Small intestine (tissue), 7 donors: Measurements from ENCODE around the gene RASA2. TPM values are rescaled to one million over a fixed set of nuclear protein-coding genes. Genes with fewer than 3 reads are reported as not detected.

Experiments used
- DNase-seq, 2 donors: peaks; one replicate each; pipeline versions ENCODE4 v3.0.0 to v3.0.0-alpha.2; 2013
- FAIRE-seq: peaks from 2 replicates; lab custom pipeline; 2012; peaks lifted over from hg19 to GRCh38; lab: Jason Lieb, UNC
- H3K27ac ChIP-seq, 3 donors: one replicate each; pipeline ENCODE4 v1.5.1; 2013; ENCODE audit warnings: low read length in 2 of 3, mild to moderate bottlenecking in 2 of 3, control low read depth in 1 of 3, inconsistent platforms in 1 of 3, low read depth in 1 of 3, moderate library complexity in 1 of 3
- H3K27me3 ChIP-seq, 3 donors: one replicate each; pipeline ENCODE4 v1.6.1; 2013; ENCODE audit warnings: low read length in 3 of 3, inconsistent platforms in 1 of 3; ENCODE audit not compliant: control insufficient read depth in 3 of 3, insufficient read depth in 3 of 3
- H3K36me3 ChIP-seq, 3 donors: one replicate each; pipeline ENCODE4 v1.6.1; 2013; ENCODE audit warnings: low read length in 3 of 3, inconsistent platforms in 1 of 3, low read depth in 1 of 3, mild to moderate bottlenecking in 1 of 3, moderate library complexity in 1 of 3; ENCODE audit not compliant: control insufficient read depth in 3 of 3, insufficient read depth in 2 of 3
- H3K4me1 ChIP-seq, 3 donors: one replicate each; pipeline ENCODE4 v1.6.1; 2013; ENCODE audit warnings: low read length in 2 of 3, inconsistent platforms in 1 of 3, low read depth in 1 of 3, mild to moderate bottlenecking in 1 of 3, moderate library complexity in 1 of 3; ENCODE audit not compliant: control insufficient read depth in 3 of 3, insufficient read depth in 2 of 3
- H3K4me3 ChIP-seq, 3 donors: one replicate each; pipeline ENCODE4 v1.5.1; 2013; ENCODE audit warnings: low read length in 3 of 3, control low read depth in 1 of 3, inconsistent platforms in 1 of 3, low read depth in 1 of 3, mild to moderate bottlenecking in 1 of 3, moderate library complexity in 1 of 3
- H3K9me3 ChIP-seq, 2 donors: one replicate each; pipeline ENCODE4 v1.6.1; 2013; ENCODE audit warnings: low read depth in 1 of 2, low read length in 1 of 2; ENCODE audit not compliant: control insufficient read depth in 2 of 2, insufficient read depth in 1 of 2
- WGBS, 3 donors: extraction: QIAGEN DNeasy Blood & Tissue Kit; methylation state at CpG; one replicate each; pipeline ENCODE4 v1.1.7; 2013; 5-methylcytosine and 5-hydroxymethylcytosine counted together
- polyA plus RNA-seq, 4 donors: library from polyadenylated mRNA; stranded (reverse) in 3 of 4; unstranded in 1 of 4; fragments of 200-250 nt in 3 of 4; fragments of 120-200 nt in 1 of 4; gene quantifications; one replicate each; pipeline versions ENCODE4 v1.2.1 to v1.2.3, GENCODE V29; 2013
- donor health status: healthy with polysubstance abuse.
- donor health status: control.
- donor health status: control.
- donor health status: Bipolar disorder and iron deficiency.
- donor health status: healthy.

The RASA2 gene
- polyA plus RNA-seq, 4 donors: 3.8 to 17.1 (median 4.4) TPM

DNA sequence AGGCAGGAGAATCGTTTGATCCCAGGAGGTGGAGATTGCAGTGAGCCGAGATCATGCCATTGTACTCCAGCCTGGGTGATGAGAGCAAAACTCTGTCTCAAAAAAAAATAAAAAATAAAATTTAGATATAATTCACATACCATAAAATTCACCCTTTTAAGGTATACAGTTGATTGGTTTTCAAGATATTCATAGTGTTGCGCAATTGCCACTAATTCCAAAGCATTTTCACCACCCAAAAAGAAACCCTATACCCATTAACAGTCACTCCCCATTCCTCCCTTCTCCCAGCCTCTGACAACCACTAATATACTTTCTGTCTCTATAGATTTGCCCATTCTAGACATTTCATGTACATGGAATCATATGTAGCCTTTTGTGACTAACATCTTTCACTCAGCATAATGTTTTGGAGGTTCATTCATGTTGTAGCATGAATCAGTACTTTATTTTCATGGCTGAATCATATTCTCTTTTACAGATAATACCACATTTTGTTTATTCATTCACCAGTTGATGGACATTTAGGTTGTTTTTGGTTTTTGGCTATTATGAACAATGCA, 116.7 kb downstream of the RASA2 start:
- Histone ChIP-seq H3K4me1 (no peaks in the 10 kb centered on the region), H3K27me3 (no peaks in the 10 kb centered on the region), H3K36me3 (peaks cover 0 to 13% (median 0%) of the 10 kb centered on the region in 3 donors), H3K9me3 (peaks cover 0 to 19% of the 10 kb centered on the region in 2 donors), H3K27ac (no peak overlapping the region), H3K4me3 (no peak overlapping the region)
- no peak for DNase-seq
- no peak for FAIRE-seq
- WGBS, 3 donors: 96 to 100% (median 97%) methylated on average over 3 of the region's 3 CpGs

DNA sequence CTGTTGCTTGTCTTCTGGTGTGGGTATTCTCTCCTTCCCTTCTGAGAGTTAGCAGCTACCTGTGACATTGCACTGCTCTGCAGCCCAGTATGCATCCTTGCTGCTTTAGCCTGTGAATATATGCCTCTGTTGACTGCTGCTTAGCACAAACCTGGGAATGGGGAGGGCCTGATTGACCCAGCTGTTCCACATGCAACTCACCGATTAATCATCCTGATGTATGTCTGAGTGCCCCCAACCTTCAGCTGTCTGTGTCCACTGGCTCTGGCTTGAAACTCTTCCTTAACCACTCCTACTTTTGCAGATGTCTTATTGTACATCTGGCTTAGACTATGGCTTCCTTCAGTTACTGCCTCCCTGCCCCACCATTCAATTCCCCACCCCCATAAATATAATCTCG, 119.1 kb downstream of the RASA2 start:
- Histone ChIP-seq H3K9me3 (peaks cover 0 to 13% of the 10 kb centered on the region in 2 donors), H3K4me3 (no peak overlapping the region), H3K4me1 (no peaks in the 10 kb centered on the region), H3K27ac (no peak overlapping the region), H3K27me3 (no peaks in the 10 kb centered on the region), H3K36me3 (peaks cover 2 to 14% (median 3%) of the 10 kb centered on the region in 3 donors)
- FAIRE-seq (no peak), DNase-seq (no peak)
- 57 to 78% (median 67%) methylated on average over 2 of the region's 2 CpGs for WGBS, 3 donors

- no peak overlapping the region for H3K4me3 ChIP-seq
- no peaks in the 10 kb centered on the region for H3K9me3 ChIP-seq
- H3K4me1 ChIP-seq: no peaks in the 10 kb centered on the region
- no peak for FAIRE-seq
- DNase-seq: no peak
- no peak overlapping the region for H3K27ac ChIP-seq
- 82 to 89% (median 88%) methylated on average over 6 of the region's 6 CpGs for WGBS, 3 donors
- H3K36me3 ChIP-seq: peaks cover 4 to 14% (median 5%) of the 10 kb centered on the region in 3 donors
- H3K27me3 ChIP-seq: no peaks in the 10 kb centered on the region
Observed at GRCh38 chr3:141608438-141608837, 121.6 kb downstream of the RASA2 start.

- H3K4me3 ChIP-seq: no peak overlapping the region
- H3K27ac ChIP-seq: no peak overlapping the region
- 97 to 100% (median 97%) methylated on average over 1 of the region's 1 CpG for WGBS, 3 donors
- H3K36me3 ChIP-seq: peaks cover 4 to 14% (median 5%) of the 10 kb centered on the region in 3 donors
- H3K9me3 ChIP-seq: no peaks in the 10 kb centered on the region
- H3K27me3 ChIP-seq: no peaks in the 10 kb centered on the region
- DNase-seq: no peak
- no peaks in the 10 kb centered on the region for H3K4me1 ChIP-seq
- no peak for FAIRE-seq
Observed at GRCh38 chr3:141610939-141611338, 124.1 kb downstream of the RASA2 start.

- WGBS, 3 donors: 52 to 74% (median 66%) methylated on average over 6 of the region's 6 CpGs
- H3K36me3 ChIP-seq: peaks cover 0 to 10% (median 0%) of the 10 kb centered on the region in 3 donors
- no peak for FAIRE-seq
- DNase-seq: peak; percentile 74 to 81
- peaks cover 0 to 28% (median 3%) of the 10 kb centered on the region in 3 donors for H3K4me1 ChIP-seq
- no peak overlapping the region for H3K4me3 ChIP-seq
- peaks cover 0 to 24% of the 10 kb centered on the region in 2 donors for H3K9me3 ChIP-seq
- no peaks in the 10 kb centered on the region for H3K27me3 ChIP-seq
- H3K27ac ChIP-seq: peak overlapping the region in 1 of 3 donors; percentile 73
Observed at GRCh38 chr3:141618103-141618910, 131.5 kb downstream of the RASA2 start.

DNA sequence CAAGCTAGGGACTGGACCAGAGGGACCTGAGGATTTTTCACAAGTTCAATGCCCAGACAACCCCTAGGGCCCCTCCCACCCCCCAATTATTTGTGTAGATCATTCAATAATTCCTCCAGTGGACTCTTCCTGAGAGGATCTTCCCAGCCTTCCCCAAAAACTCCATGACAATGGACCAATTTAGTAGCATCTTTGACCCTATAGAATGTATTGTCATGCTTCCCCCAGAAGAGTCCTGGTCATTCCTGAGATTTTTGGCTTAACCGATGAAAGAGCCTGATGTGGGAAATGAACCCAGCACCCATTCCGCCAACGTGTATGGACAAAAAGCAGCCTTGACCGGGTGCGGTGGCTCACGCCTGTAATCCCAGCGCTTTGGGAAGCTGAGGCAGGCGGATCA, 132.1 kb downstream of the RASA2 start:
- Histone ChIP-seq H3K27me3 (no peaks in the 10 kb centered on the region), H3K4me3 (no peak overlapping the region), H3K4me1 (peaks cover 0 to 30% (median 3%) of the 10 kb centered on the region in 3 donors), H3K36me3 (peaks cover 0 to 10% (median 0%) of the 10 kb centered on the region in 3 donors), H3K27ac (peak overlapping the region in 1 of 3 donors; percentile 73), H3K9me3 (peaks cover 0 to 29% of the 10 kb centered on the region in 2 donors)
- FAIRE-seq (no peak), DNase-seq (no peak)
- WGBS, 3 donors: 94 to 97% (median 96%) methylated on average over 8 of the region's 8 CpGs

DNA sequence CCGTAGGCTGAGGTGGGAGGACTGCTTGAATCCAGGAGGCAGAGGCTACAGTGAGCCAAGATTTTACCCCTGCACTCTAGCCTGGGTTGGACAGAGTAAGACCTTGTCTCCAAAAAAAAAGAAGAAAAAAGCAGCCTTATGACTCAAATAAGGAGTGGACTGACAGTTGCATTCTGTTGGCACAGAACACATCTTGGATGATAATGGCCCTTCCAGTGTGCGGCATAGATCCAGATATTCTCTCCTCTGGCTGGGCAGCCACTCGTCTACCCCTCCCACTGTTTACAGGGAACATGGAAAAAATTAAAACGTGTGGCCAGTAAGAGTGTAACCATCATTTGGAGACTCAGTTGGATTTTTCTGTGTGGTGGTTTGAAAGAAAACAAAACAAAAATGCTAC, 132.6 kb downstream of the RASA2 start:
- Histone ChIP-seq H3K4me1 (peaks cover 0 to 32% (median 3%) of the 10 kb centered on the region in 3 donors), H3K36me3 (peaks cover 0 to 10% (median 0%) of the 10 kb centered on the region in 3 donors), H3K4me3 (no peak overlapping the region), H3K27me3 (no peaks in the 10 kb centered on the region), H3K27ac (no peak overlapping the region), H3K9me3 (peaks cover 0 to 29% of the 10 kb centered on the region in 2 donors)
- DNase-seq: no peak
- FAIRE-seq: no peak
- 62 to 85% (median 80%) methylated on average over 4 of the region's 4 CpGs for WGBS, 3 donors

DNA sequence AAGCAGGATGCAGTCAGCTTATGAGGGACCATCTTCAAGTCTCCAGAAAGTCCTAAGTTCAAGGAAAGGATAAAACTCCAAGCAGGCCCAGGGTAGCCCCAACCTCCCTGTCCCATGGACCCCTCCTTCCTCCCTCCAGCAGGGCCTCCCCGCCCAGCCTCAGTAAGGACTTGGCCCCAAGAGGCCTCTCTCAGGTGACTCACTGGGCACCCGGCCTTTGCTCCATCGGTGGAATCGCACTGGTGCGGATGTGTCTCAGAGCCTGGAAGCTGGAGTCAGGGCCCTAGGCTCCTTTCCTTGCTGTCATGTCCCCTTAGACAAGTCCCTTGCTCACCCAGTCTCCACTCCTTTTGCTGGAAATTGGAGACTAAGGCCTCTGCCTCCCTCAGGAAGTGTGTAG, 136.9 kb downstream of the RASA2 start:
- Histone ChIP-seq H3K4me1 (peaks cover 0 to 24% (median 2%) of the 10 kb centered on the region in 3 donors), H3K9me3 (peaks cover 0 to 46% of the 10 kb centered on the region in 2 donors), H3K4me3 (no peak overlapping the region), H3K27ac (peak overlapping the region in 1 of 3 donors; percentile 57), H3K36me3 (peaks cover 0 to 8% (median 0%) of the 10 kb centered on the region in 3 donors), H3K27me3 (no peaks in the 10 kb centered on the region)
- FAIRE-seq (no peak), DNase-seq (peak in 1 of 2 donors; percentile 63)
- 70 to 80% (median 73%) methylated on average over 5 of the region's 5 CpGs for WGBS, 3 donors
